Right renal cortex interstitium (tissue), 3 donors: ENCODE measurements around the gene POFUT2. TPM values are rescaled to one million over a fixed set of nuclear protein-coding genes. Genes with fewer than 3 reads are reported as not detected.

Experiments
- DNase-seq, 3 donors: peaks; one replicate each; pipeline ENCODE4 v3.0.0-alpha.2; 2013; ENCODE audit warnings: low read depth in 3 of 3, low spot score in 2 of 3
- polyA plus RNA-seq, 3 donors: library from polyadenylated mRNA; unstranded; fragments of 120-200 nt; gene quantifications; one replicate each; pipeline ENCODE4 v1.2.1, GENCODE V29; 2013; ENCODE audit not compliant: insufficient read length in 3 of 3

The POFUT2 gene
- 10 to 100 TPM; 28.1 to 30.1 (median 29.7) TPM for polyA plus RNA-seq

DNA sequence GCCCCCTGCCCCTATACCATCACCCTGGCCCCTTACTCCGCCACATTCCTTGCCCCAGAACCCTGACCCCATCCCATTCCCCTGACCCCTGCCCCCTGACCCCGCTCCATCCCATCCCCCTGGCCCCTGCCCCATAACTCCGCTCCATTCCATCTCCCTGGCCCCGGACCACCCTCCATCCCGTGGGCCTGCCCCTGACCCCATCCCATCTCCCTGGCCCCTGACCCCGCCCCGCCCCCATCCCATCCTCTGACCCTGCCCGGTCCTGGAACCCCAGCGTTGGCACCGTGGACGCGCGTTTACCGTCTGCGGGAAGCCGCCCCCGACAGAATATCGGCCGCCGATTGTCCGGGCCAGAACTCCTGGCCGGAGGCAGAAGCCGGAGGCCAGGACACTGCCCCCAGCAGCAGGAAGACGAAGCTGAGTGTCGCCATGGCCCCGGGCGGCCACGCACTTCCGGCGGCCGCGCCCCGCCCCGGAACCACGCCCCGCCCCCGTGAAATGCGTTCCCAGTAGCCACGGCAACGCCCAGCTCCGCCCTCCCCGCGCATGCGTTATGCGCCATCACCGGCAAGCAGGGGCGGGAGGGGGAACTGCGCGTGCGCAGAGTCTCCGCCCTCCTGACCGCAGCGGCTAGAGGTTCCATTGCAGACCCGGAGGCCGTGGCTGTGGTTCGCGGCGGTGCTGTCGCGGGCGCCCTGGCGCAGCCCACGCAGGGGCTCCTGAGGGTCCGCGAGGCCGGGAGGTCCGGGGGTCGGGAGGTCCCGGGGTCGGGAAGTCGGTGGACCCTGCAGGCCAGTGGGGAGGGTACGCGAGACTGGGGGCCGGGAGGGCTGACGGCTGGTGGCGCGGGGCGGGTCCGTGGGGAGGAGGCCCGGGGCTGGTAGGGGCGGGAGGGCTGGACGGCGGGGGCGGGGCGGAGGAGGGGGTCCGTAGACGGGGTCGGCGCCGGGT is at the start of gene POFUT2:
TSS of gene POFUT2 (minus strand) at position 458 of the 954 bp plus-strand sequence. CDS start at position 434, 24 bp downstream.
- DNase-seq = peak; percentile 90 to 91 (median 91)

DNA sequence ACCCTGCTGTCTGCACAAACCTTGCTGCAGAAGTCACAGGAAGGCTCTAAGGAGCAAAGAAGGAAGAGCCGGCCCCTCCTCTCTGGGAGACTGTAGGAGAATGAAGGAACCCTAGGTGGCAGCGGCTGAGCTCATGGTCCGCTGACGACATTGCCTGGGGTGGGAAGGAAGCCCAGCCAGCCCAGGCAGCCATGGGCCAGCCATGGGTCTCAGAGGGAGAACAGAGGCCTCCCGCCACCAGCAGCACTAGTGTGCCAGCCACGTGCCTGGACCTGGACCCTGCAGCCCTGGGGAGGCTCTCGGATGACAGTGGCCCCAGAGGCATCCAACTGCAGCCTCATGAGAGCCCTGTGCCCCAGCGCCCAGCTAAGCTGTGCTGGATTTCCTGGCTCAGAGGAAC is 49.2 kb upstream of the POFUT2 start:
- no peak for DNase-seq

DNA sequence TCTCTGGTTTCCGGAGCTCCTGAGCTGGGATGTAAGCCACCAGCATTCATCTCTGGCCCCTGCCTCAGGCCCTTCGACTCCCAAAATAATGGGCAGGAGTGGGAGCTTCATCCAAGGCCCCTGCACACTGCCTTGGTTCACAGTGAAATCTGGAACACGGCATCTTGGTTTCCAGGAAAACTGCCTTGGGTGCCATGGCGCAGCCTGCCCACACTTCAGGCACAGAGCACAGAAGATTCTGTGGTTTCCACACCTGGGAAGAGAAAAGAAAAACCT is 48.8 kb upstream of the POFUT2 start:
- no peak for DNase-seq

- DNase-seq = no peak
These were observed 48.3 kb upstream of the POFUT2 start for GRCh38 chr21:45335761-45336534.

DNA sequence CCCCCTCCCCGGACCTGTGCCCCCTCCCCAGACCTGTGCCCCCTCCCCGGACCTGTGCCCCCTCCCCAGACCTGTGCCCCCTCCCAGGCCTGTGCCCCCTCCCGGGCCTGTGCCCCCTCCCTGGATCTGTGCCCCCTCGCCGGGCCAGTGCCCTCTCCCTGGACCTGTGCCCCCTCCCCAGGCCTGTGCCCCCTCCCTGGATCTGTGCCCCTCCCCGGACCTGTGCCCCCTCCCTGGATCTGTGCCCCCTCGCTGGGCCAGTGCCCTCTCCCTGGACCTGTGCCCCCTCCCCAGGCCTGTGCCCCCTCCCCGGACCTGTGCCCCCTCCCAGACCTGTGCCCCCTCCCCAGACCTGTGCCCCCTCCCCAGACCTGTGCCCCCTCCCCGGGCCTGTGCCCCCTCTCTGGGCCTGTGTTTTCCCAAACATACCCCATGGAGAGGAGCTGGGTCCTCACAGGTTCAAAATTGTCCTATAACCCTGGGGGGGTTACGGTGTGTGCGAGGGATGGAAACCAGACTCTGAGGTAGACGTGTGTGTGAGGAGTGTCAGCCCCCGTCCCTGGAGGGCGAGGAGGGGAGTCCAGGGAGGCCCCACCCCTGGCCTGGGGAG is 47.6 kb upstream of the POFUT2 start:
- DNase-seq = no peak

DNA sequence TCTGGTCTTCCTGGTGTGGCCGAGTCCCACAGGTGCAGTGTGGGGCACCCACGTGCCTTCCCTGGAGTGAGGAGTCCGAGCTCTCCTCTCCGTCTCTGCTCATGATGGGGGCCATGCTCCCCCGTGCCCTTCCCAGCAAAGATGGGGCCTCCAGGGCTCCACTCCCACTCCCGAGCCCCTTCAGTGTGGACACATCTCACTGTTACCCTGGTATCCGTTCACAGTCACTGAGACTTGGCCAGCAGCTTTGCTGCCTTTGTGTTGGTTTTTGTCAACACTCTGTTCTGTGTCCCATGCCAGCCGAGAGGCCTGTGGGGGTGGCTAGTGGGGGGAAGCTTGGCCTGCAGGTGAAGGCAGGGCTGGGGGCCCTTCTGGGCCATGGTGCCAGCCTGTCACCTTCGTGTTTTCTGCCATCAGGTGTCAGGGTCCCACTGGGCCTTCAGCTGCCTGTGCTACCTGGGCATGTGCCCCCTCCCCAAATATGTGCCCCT is 46.9 kb upstream of the POFUT2 start:
- no peak for DNase-seq

- no peak for DNase-seq
These were observed 46.4 kb upstream of the POFUT2 start for GRCh38 chr21:45334134-45334533.

GRCh38 chr21:45333583-45334121 is 46.0 kb upstream of the POFUT2 start:
- DNase-seq = no peak

- DNase-seq = no peak
These were observed 45.4 kb upstream of the POFUT2 start for GRCh38 chr21:45332981-45333582.

- DNase-seq = no peak
These were observed 44.7 kb upstream of the POFUT2 start for GRCh38 chr21:45332415-45332814.

DNA sequence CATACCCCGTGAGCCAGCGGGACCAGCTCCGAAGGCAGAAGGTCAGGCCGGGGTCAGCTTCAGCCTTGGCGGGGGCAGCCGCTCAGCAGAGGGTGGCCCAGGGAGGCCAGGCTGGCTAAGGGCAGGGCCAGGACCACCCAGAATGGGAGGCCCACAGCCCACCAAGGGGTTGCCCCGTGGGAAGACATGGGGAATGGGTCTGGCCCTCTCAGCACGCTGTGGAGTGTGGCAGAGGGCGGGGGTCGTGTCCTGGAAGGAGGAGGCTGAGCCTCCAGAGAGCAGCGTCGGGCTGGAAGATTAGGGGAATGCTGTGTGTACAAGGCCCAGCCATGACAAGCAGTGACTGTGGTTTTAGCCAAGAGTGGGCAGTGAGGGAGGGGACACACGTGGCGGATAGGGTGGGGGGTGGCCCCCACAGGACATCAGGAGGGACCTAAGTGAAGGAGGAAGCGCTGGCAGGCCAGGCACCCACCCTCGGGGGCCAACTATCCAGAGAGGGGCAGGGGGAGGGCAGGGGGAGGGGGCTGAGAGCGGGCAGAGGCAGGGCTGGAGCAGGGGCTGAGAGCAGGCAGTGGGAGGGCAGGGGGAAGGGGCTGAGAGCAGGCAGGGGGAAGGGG is 43.9 kb upstream of the POFUT2 start:
- DNase-seq = no peak

GRCh38 chr21:45330851-45331261 is 43.2 kb upstream of the POFUT2 start:
- DNase-seq = no peak

DNA sequence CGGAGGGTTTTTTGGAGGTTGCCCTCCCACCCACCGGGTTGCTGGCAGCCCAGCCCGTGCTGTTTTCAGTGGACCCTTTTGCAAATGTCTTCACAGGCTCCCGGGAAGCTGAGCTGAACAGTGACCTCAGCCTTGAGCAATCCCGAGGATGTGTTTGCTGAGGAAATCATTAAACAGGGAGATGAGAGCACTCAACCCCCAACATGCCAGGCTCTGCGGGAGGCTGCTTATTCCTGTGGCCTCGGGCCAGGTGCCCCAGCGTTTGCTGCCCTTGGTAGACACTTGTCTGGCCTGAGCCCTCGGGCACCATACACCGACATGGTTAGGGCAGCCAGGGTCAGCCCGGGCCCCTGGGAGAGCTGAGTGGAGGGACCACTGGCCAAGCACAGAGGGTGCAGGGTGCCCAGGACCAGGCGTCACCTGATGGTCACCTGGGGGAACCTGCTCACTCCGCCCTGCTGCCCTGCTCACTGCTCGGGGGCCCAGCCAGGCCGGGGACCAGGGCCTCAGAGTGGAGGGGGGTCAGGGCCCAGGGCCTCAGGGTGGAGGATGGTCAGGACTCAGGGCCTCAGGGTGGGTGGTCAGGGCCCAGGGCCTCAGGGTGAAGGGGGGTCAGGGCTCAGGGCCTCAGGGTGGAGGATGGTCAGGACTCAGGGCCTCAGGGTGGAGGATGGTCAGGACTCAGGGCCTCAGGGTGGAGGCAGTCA is 42.5 kb upstream of the POFUT2 start:
- DNase-seq = no peak

DNA sequence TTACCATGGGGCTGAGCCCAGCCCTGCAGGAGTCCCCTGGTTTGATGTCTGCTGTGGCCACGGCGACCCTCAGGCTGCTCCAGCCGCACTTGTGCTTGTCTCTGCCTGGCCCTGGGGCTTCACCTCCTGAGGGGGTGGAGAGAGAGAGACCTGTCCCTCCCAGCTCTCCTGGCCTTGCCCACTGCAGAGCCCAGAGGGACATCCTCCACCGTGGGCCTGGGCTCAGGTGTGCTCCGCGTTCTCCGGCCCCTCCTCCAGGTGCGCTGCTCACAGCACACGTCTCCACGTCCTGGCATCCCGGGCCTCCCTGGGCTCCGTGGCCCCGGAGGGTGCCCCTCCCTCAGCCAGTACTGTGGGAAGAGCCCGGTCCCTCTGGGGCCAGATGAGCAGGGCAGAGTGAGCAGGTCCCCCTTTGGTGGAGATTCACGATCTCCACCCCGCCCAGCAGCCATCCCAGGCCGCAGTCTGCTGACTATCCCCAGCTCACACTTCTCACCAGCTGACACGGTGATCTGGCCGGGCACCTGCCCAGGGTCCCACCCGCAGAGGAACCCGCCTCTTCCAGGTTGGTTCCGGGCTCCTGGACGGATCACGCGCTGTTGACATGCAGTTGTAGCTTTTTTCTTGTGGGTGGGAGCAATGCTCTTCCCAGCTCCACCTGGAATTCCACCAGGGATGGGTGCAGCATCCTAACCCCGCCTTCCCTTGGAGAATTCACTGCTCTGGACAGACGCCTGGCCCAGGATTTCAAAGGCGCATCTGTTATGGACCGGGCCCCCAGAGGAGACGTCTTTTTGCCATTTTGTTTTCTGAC is 41.8 kb upstream of the POFUT2 start:
- no peak for DNase-seq

DNA sequence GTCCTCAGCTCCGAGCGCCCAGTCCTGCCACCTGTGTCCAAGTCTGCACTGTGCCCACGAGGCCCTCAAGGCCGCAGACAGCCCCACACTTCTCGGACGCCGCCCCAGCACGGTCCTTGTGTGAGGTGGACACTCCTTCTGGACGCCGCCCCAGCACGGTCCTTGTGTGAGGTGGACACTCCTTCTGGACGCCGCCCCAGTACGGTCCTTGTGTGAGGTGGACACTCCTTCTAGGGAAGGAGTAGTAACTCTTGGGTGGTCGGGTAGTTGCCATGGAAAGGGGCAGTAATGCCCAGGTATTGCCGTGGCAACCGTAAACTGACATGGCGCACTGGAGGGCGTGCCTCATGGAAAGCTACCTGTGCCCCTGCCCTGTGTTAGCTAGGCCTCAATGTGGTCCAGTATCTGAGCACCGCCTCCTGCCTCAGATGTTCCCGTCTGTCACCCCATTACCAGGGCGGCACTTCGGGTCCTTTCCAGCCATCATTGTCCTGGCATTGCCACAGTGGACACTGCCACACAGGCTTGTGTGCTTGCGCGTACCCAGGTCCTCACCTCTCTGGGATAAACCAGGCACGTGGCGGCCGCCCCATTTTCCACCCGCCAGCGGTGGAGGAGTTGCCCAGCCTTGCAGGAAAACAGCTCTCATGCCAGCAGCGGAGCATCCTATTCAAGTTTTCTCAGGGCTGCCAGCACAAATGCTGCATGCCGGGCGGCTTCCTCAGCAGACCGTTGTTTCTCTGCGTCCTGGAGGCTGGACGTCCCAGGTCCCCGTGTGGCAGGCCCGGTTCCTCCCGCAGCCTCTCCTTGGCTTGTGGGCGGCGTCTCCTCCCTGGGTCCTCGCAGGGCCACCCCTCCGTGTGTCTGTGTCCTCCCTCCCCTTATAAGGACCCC is 40.8 kb upstream of the POFUT2 start:
- no peak for DNase-seq

DNA sequence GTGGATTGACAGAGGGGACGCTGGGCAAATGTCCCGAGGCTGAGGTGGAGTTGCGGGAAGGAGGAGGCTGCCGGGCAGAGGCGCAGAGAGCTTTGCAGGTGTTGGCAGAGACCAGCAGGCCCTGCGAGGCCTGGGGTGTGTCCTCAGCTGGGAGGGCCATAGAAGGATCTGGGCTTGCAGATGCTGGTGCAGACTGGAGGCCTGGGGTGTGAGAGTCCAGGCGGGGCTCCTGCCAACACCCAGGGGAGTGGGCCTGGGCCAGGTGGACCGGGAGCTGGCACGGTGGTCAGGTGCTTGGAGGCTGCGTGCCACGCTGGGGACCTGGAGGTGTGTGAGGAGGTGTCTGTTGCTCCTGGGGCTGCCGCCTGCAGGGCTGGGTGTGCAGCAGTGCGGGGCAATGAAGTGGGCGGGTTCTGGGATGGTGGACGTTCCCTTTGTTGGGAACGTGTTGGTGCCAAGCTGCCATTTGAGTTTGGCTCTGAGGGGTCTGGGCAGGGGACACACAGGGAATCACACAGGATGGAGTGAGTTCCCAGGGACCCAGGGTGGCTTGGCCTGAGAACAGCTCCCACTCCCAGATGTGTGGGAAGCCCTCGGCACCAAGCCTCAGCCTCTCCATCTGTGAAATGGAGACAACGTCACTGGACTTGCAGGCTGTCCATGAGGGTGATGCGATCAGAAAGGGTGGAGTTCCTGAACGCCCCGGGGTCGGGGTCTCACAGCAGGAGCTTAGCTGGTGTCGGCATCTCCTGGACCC is 39.9 kb upstream of the POFUT2 start:
- DNase-seq = no peak

DNA sequence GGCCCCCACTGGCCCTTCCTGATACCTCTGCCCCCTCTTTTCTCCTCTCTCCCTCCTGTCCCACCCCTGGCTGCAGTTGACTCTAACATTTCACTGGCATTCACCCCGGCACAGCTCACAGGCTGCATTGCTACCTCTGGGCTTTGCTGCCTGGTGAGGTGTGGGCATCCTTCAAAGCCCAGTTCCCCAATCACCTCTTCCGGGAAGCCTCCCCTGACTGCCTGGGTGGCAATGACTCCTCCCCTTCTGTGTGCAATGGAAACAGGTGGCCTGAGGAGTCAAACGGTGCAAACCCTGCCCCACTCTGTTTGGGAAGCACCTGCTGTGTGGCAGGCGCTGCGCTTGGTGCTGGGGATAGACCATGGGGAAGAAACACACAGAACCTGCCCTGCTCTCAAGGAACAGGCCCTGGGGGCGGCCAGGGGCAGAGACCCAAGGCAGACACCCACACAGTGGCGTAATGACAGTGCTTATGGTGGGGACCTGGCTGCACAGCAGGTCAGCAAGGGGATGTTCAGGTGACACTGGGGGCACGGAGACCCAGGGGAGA is 39.3 kb upstream of the POFUT2 start:
- DNase-seq = no peak
